Measurements from ENCODE around the gene MAP3K4. TPM values are rescaled to one million over a fixed set of nuclear protein-coding genes. Genes with fewer than 3 reads are reported as not detected.

The MAP3K4 gene
- total and polyA plus RNA-seq, 2 of the 4 experiments (the other 2 are of a cell fraction), result 11.5 to 20.4 TPM

GRCh38 chr6:161128680-161129196 is 137.2 kb downstream of the MAP3K4 start (continued):
- TF ChIP-seq MXI1 (IDR thresholded peaks at IDR 0.05; ENCODE audit: borderline replicate concordance, low read depth, low read length), result no peak

GRCh38 chr6:161130541-161130940 is 139.0 kb downstream of the MAP3K4 start:
- intact Hi-C loops (cut with micrococcal nuclease) (no loop called here), in situ Hi-C loops (cut with MboI; ENCODE audit: low sequenced_read_pairs) (no loop called here), dilution Hi-C loops (cut with HindIII; ENCODE audit: low sequenced_read_pairs, unreplicated experiment) (no loop called here)
- peaks cover 4% of the 10 kb centered on the region; the same call in 1 of the 2 replicates for H3K4me1 ChIP-seq (ENCODE audit: control insufficient read depth, insufficient read depth, low read length)
- H3K79me1 ChIP-seq (ENCODE audit: low read depth in 1 of 2, low read length in 2 of 2), result no peaks in the 10 kb centered on the region; a peak in 1 of 4 replicates
- H3K23ac ChIP-seq (ENCODE audit: low read depth, low read length), result no peak overlapping the region; the same call in 1 of the 2 replicates
- 93% methylated on average over 3 of the region's 7 CpGs; no CpG with 5 or more reads in 1 of the 2 experiments for WGBS, 2 experiments (ENCODE audit: extremely low coverage in 2 of 2, insufficient read length in 1 of 2)
- POLR2A ChIA-PET (ENCODE audit: unreplicated experiment), result no interaction called here
- no peak overlapping the region for H3K4me2 ChIP-seq (ENCODE audit: low read depth, low read length)
- no peak overlapping the region for H3K56ac ChIP-seq (ENCODE audit: extremely low read depth, insufficient read depth, low read length)
- H2AFZ ChIP-seq (replicated peaks; ENCODE audit: low read length, poor library complexity), result no peak overlapping the region
- TF ChIP-seq NFE2L2 (IDR thresholded peaks at IDR 0.05; ENCODE audit: low read depth, low read length), result no peak
- no peak for TF ChIP-seq CHD1 (IDR thresholded peaks at IDR 0.05; ENCODE audit: low read depth, low read length)
- TF ChIP-seq RCOR1 (IDR thresholded peaks at IDR 0.05; ENCODE audit: insufficient replicate concordance, low read length), result no peak
- TF ChIP-seq RAD21 (IDR thresholded peaks at IDR 0.05; ENCODE audit: low read length), result no peak
- no peak for TF ChIP-seq BHLHE40 (IDR thresholded peaks at IDR 0.05; ENCODE audit: low read depth, low read length)
- no peak for TF ChIP-seq RFX5 (IDR thresholded peaks at IDR 0.05; ENCODE audit: low read depth, low read length)
- TF ChIP-seq CTCF (conservative IDR thresholded peaks at IDR 0.05; ENCODE audit: low read depth, low read length), result no peak
- TF ChIP-seq CEBPB (IDR thresholded peaks at IDR 0.05; ENCODE audit: low read depth, low read length), result no peak
- TF ChIP-seq POLR2A (IDR thresholded peaks at IDR 0.05; ENCODE audit: low read depth, low read length), result no peak
- TF ChIP-seq ELK1 (IDR thresholded peaks at IDR 0.05; ENCODE audit: borderline replicate concordance, low read depth, low read length), result no peak
- no peak for TF ChIP-seq FOS (IDR thresholded peaks at IDR 0.05; ENCODE audit: low read depth, low read length)
- no peak for TF ChIP-seq MXI1 (IDR thresholded peaks at IDR 0.05; ENCODE audit: borderline replicate concordance, low read depth, low read length)
- TF ChIP-seq USF2 (IDR thresholded peaks at IDR 0.05; ENCODE audit: low read depth, low read length), result no peak
- ATAC-seq (ENCODE audit: low read depth) (no peak), DNase-seq (no peak)
- H2BK120ac ChIP-seq (ENCODE audit: low read depth, low read length), result no peak overlapping the region
- no peak overlapping the region for H2AK9ac ChIP-seq (replicated peaks; ENCODE audit: low read depth, low read length, poor library complexity)
- no peak overlapping the region for H3K27ac ChIP-seq (ENCODE audit: insufficient read depth, low read length)
- H4K5ac ChIP-seq (ENCODE audit: low read depth, low read length), result no peak overlapping the region
- BruUV-seq (replicated peaks), result no TSS peak
- no peak overlapping the region for H2BK20ac ChIP-seq (ENCODE audit: low read depth, low read length)
- no peaks in the 10 kb centered on the region for H3K27me3 ChIP-seq (ENCODE audit: control insufficient read depth, insufficient read depth, low read length)
- H4K91ac ChIP-seq (ENCODE audit: insufficient read depth, low read depth, low read length), result no peak overlapping the region
- H4K20me1 ChIP-seq (ENCODE audit: insufficient read depth, low read length), result no peaks in the 10 kb centered on the region
- peaks cover 2% of the 10 kb centered on the region for H3K9me1 ChIP-seq (ENCODE audit: insufficient read depth, low read length)
- H3K9ac ChIP-seq (ENCODE audit: low read depth, low read length), result no peak overlapping the region
- H3K4ac ChIP-seq (ENCODE audit: low read depth, low read length), result no peak overlapping the region
- no peak overlapping the region for H3K14ac ChIP-seq (replicated peaks; ENCODE audit: low read depth, low read length)
- no peak overlapping the region for H3K4me3 ChIP-seq (ENCODE audit: insufficient read depth, low read depth, low read length)
- no peak overlapping the region for H2BK5ac ChIP-seq (ENCODE audit: low read depth, low read length, poor library complexity, severe bottlenecking)
- peaks cover 12% of the 10 kb centered on the region for H3K36me3 ChIP-seq (ENCODE audit: control insufficient read depth, insufficient read depth, low read length)
- H2BK15ac ChIP-seq (ENCODE audit: low read depth, low read length), result no peak overlapping the region
- no peak overlapping the region for H3K18ac ChIP-seq (ENCODE audit: low read depth, low read length)
- H4K8ac ChIP-seq (ENCODE audit: low read depth in 2 of 2, low read length in 2 of 2), result no peak overlapping the region
- H3K9me3 ChIP-seq (ENCODE audit: control insufficient read depth, insufficient read depth, low read length), result no peaks in the 10 kb centered on the region
- no peak overlapping the region for H2AK5ac ChIP-seq (ENCODE audit: low read depth, low read length)
- CTCF ChIA-PET, result no interaction called here
